ENCODE data around the gene ARHGEF2.
"Not testable (repeated sequence)": the region's sequence is repeated elsewhere in the genome, so short reads cannot be mapped to it uniquely, and the experiment has no call there.

Gene ARHGEF2

DNA sequence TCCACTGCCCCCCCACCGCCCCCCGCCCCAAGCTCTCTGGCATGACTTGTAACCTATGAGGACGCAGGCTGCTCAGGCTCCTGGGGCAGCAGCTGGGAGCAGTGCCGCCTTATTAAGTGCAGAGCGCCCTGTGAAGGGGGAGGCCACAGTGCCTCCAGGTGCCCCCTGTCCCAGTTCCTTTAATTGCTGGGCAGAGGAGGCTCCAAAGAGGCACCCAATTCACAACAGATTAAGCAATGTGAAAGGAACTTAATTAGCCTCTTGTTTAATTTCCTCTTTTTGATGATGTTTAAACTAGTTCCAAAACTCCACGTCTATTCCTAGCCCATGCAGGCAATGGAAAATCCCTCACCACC, 33.9 kb downstream of the ARHGEF2 start:
- DNase-seq (ENCODE audit: low read depth in 2 of 2) = no peak

DNA sequence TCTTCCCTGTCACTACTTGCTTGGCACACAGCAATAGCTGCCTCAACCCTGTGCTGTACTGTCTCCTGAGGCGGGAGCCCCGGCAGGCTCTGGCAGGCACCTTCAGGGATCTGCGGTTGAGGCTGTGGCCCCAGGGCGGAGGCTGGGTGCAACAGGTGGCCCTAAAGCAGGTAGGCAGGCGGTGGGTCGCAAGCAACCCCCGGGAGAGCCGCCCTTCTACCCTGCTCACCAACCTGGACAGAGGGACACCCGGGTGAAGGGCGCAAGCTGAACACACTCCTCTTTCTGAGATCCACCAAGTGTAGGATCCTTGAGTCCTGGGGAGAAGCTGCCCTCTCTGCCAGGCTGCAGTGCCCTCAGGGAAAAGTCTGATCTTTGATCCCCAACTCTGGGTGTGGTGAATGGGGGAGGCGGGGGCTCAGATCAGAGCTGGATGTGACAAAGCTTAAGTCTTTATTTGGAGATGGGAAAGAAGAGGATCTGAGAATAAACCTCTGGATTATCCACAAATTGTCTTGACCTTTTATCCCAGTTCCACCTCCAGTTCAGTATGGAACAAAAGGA, 35.7 kb downstream of the ARHGEF2 start:
- no peak for DNase-seq (ENCODE audit: low read depth in 2 of 2)

DNA sequence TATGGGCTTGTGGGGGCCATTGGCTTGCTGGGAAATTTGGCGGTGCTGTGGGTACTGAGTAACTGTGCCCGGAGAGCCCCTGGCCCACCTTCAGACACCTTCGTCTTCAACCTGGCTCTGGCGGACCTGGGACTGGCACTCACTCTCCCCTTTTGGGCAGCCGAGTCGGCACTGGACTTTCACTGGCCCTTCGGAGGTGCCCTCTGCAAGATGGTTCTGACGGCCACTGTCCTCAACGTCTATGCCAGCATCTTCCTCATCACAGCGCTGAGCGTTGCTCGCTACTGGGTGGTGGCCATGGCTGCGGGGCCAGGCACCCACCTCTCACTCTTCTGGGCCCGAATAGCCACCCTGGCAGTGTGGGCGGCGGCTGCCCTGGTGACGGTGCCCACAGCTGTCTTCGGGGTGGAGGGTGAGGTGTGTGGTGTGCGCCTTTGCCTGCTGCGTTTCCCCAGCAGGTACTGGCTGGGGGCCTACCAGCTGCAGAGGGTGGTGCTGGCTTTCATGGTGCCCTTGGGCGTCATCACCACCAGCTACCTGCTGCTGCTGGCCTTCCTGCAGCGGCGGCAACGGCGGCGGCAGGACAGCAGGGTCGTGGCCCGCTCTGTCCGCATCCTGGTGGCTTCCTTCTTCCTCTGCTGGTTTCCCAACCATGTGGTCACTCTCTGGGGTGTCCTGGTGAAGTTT, 36.4 kb downstream of the ARHGEF2 start:
- no peak for DNase-seq (ENCODE audit: low read depth in 2 of 2)

DNA sequence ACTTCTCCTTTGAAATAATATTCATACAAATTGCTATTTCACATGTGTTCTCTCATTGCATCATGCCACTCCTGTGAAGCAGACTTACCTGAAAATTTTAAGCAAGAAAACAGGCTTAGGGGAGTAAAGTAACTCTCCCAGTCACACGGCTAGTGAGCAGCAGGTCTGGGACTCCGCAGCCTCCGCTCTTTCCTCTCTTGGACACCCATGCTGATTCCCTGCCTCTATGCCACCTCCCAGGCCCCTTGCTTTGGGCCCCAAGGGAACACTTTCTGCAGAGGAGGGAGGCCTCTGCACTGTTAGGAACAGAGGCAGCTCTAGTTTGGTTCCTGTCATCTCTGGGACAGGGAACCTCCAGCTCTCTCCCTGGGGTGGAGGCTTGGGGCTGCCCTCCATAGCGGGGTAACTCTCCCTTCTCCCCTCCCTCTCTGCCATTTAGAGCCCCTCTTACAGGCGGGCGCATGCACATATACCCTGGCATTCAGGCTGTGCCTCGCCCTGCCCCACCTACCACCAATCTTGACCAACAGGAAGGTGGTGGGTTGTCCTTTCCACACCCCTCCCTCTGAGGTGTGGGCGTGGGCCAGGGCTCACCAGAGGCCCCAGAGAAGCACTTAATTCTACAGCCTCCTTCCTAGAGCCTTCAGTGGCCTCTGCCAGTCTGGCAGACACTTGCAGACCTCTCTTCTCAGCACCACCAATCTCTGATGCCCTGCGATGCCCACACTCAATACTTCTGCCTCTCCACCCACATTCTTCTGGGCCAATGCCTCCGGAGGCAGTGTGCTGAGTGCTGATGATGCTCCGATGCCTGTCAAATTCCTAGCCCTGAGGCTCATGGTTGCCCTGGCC, 37.1 kb downstream of the ARHGEF2 start, which contains the start of gene RXFP4:
Gene RXFP4 (plus strand): TSS at position 646 of the 852 bp plus-strand sequence. CDS start 72 bp downstream, at position 718.
- DNase-seq (ENCODE audit: low read depth in 2 of 2) = no peak

DNA sequence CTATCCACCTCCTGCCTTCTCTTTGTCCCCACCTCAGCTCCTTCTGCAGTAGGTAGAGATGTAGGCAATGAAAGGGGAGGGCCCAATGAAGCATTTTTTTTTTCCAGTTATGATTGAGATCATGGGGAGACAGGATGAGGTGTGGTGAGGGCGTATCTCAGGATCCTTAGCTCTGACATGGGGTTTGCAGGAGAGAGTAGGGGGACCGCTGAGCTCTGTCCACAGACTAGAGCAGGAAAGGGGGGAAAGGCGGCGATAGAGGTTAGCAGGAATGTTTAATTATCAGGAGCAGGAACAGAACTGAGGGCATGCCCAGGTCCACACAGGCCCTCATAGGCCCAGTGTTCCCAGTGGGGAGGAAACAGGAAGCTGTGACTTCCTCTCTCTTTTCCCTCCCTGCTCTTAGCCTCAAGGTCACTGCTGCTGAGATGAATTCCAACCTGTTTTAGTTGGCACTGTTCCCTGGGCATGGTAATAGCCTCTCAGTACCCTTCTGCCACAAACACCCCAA, 37.8 kb downstream of the ARHGEF2 start:
- DNase-seq (ENCODE audit: low read depth in 2 of 2) = no peak

DNA sequence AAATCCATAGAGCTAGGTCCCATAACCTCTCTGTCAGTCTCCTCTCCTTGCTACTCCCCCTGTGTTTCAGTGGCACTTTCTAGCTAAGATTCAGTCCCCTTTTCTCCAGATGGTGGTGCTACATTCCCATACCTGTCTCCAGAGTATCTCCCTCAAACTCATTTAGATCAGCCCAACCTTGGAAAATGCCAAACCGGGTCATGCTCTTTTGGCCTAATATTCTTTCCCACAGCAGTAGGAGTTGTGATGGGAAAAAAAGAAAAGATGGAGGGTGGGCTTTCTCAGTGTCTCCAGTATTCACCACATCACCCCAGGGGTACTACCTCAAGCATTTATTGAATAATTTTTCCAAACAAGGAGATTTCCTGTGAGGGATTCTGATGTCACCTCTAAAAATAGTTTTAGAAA, 40.1 kb downstream of the ARHGEF2 start:
- DNase-seq (ENCODE audit: low read depth in 2 of 2) = no peak

DNA sequence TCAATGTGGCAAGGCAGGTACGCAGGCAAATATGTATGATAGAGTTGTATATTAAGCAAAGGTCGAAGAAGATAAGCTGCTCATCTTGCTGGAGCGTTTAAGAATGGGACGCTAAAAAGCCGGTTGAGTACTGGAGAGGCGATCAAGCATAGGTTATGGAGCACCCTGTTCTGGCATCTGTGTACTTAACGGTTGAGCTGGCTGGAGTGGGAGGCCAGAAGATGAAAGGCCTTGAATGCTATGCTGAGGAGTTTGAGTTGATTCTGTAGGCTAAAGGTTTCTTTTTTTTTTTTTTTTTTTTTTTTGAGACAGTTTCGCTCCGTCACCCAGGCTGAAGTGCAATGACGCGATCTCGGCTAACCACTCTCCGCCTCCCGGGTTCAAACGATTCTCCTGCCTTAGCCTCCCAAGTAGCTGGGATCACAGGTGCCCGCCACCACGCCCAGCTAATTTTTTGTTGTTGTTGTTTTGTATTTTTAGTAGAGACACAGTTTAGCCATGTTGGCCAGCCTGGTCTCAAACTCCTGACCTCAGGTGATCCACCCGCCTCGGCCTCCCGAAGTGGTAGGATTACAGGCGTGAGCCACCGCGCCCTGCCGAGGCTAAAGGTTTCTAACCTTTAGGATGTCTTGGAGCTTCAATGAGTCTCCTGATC, 43.3 kb downstream of the ARHGEF2 start:
- no peak for DNase-seq (ENCODE audit: low read depth in 2 of 2)

DNA sequence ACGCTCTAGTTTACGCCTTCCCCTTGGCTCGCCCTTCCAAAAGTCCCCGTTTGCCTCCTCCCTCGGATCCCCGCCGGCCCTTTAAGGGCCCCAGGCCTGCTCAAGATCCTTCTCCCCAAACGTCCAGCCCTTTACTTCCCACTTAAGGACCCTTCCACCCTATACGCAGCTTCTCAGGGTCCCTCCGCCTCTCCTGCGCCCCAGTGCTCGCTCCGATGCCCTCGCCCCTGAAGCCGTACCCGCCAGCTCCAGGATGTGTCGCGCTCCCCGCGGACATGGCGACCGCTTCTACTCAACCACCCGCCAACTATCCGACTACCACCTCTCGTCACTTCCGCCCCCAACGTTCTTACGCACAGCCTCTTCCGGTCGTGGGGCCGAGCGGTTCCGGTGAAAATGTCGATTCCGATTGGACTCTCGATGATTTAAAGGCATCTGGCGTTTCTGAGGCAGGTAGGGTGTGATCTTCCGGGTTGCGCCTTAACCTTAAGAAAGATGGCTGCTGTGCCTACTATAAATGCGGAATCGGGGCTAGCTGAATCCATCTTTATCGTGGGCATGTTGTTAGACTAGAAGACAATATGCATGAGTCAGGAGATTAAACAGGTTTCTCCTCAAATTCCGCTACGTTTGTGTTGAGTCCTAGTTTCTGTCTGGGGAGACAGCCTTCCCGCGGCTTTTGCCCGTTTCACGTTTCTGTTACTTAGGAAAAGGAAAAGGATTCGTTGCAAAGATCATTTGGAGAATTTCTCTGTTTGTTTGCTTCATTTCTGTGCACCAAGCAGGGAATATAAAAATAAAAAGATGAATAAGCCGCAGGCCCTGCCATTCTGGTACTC, 44.0 kb downstream of the ARHGEF2 start, which contains the start of gene KHDC4:
Gene KHDC4 (minus strand): TSS at position 317 of the 839 bp plus-strand sequence. CDS start 40 bp downstream, at position 277.
- DNase-seq (ENCODE audit: low read depth in 2 of 2) = peak; percentile 80 to 87

DNA sequence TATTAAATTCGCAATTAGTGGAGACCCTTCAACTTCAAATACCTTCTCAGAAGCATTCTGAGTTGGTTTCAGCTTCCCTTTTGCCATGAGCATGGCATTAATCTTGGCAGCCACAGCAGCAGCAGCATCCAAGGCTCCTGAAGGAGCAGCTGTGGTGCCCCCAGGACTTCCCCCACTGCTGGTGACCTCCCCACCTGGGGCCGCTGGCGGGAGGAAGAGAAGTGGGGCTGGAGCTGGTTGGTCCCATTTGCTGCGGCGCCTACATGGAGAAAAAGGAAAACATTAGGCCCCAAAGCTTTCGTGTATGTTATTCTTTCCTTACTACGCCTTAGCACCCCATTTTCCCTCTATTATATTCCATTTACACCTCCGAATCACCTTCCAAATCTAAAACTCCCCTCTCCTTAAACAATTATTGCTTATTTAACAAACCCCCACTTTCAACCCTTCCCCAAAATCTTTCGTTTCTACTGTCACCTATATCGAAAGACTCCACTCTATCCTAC, 44.7 kb downstream of the ARHGEF2 start:
- DNase-seq (ENCODE audit: low read depth in 2 of 2) = no peak

DNA sequence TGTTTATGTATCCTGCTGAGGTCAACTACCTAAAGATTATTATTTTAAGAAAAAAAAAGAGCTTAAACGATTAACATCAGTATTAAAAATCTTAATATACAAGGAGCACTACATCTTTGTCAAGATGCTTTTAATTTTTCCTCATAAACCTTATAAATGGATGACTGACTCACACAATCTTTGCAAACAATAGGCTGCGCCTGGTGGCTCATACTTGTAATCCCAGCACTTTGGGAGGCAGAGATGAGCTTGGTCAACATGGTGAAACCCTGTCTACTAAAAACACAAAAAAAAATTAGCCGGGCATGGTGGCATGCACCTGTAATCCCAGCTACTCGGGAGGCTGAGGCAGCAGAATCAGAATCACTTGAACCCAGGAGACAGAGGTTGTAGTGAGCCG, 45.9 kb downstream of the ARHGEF2 start:
- no peak for DNase-seq (ENCODE audit: low read depth in 2 of 2)

DNA sequence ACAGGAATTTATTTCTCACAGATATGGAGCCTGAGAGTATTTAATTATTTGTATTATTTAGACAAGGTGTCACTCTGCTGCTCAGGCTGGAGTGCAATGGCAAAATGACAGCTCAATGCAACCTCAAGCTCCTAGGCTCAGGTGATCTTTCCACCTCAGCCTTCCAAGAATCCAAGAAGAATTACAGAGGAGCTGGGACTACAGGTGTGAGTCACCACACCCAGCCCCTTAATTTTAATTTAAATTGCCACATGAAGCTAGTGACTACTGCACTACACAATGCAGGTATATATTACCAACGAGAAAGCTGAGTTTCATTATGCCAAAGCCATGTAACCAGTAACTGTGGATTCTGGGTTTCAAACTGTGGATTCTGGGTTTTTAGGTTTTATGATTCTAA, 46.3 kb downstream of the ARHGEF2 start:
- DNase-seq (ENCODE audit: low read depth in 2 of 2) = no peak

DNA sequence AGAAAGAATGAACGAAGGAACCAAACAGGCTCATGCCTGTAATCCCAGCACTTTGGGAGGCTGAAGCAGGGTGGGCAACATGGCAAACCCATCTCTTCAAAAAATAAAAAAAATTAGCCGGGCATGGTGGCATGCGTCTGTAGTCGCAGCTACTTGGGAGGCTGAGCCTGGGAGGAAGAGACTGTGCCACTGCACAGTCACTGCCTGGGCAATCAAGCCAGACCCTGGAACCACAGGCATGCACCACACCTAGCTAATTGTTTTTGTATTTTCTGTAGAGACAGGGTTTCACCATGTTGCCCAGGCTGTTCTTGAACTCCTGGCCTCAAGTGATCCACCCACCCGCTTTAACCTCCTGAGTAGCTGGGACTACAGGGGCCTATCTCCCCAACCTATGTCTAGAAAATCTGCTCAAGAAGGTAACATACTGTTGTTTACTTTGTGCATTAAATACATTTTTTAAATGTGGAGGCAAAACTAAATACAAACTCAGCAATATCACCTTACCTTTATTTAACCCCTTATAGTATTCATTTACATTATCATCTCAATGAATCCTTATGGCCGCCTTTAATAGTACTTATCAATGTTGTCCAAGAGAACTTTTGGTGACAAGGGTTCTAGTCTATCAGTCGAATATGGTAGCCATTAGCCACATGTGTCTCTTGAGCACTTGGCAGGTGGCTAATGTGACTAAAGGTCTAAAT, 46.9 kb downstream of the ARHGEF2 start:
- DNase-seq (ENCODE audit: low read depth in 2 of 2) = no peak

DNA sequence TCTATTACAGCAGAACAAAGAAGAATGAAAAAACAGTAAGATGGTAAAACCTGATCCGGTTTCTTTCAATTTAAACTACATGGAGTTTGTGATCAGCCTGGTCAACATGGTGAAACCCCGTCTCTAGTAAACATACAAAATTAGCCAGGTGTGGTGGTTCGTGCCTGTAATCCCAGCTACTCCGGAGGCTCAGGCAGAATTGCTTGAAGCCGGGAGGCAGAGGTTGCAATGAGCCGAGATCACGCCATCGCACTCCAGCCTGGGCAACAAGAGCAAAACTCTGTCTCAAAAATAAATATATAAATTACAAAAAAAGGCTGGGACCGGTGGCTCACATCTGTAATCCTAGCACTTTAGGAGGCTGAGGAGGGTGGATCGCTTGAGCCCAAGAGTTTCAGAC, 47.6 kb downstream of the ARHGEF2 start:
- not testable (repeated sequence) for DNase-seq (ENCODE audit: low read depth in 2 of 2)

DNA sequence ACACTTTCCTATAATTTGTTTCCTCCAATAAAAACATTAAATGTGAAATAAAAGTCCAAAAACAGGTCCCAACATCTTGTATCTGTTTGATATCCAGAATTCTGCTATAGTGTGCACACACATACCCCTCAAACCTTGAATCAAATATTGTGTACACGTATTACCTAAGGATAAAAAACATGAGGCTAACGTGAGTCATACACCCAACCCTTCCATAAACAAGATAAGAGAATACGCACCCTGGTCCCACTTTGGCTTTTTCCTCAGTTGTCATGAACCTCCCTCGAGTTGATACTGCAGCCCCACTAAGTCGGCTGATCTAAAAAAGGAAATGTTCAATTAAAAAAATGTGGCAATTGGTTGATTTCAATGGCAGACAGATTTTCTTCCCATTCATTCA, 49.3 kb downstream of the ARHGEF2 start:
- DNase-seq (ENCODE audit: low read depth in 2 of 2) = no peak

DNA sequence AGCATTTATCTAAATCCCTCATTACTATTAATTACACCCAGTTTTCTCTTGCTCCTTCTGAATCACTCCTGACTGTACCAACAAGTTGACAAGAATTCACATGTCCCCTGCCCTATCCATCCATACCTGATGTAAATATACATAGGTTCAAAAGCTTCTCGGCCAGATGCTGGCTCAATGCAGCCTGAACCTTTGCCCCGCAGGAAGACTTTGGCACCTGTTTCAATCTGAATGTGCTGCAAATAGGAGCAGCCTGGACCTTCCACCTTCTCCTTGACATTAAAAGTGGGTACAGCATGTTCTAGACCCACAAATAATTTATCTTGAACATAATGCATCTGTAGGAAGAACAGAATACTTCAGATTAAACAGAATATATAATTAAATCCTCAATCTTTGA, 52.8 kb downstream of the ARHGEF2 start:
- no peak for DNase-seq (ENCODE audit: low read depth in 2 of 2)

DNA sequence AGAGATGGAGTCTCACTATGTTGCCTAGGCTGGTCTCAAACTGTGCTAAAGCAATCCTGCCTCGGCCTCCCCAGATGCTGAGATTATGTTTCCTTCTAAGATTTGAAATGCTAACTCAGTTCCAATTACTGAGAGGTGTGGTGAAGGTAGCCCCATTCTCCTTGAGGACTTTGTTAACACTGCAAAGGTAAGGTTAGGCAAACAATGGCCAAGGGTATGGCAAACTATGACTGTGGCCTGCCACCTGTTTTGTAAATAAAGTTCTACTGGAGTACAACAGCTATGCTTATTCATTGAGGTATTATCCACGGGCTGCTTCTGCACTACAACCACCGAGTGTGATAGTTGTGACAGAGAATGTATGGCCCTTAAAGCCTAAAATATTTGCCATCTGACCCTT, 57.6 kb downstream of the ARHGEF2 start:
- no peak for DNase-seq (ENCODE audit: low read depth in 2 of 2)

DNA sequence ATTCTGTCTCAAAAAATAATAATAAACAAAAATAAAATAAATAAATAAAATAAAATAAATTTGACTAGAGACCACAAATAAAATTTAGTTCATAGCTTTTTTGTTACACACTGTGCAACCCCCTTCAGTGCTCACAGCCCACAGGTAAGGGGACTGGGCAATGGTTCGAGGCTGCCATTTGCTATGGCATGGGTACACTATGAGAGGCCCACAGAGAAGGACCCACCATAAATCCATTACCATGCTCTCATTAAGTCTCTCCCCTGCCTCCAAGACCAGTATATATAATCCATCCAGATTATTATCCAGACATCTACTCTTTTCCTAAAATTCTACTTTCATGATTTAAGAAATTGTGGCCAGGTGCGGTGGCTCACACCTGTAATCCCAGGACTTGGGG, 58.5 kb downstream of the ARHGEF2 start:
- DNase-seq (ENCODE audit: low read depth in 2 of 2) = no peak

DNA sequence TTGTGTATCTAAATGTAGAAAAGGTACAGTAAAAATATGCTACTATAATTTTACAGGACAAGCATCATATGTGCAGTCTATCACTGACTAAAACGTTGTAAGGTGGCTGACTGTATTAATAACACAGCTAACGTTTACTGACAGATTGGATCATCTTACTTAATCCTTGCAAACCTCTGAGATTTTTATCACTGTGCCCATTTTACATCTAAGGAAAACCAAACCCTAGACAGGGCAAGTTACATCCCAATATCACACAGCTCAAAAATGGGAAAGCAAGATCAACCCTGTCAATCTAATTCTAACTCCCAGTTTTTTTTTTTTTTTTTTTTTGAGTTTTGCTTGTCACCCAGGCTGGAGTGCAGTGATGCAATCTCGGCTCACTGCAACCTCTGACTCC, 59.7 kb downstream of the ARHGEF2 start:
- DNase-seq (ENCODE audit: low read depth in 2 of 2) = no peak

DNA sequence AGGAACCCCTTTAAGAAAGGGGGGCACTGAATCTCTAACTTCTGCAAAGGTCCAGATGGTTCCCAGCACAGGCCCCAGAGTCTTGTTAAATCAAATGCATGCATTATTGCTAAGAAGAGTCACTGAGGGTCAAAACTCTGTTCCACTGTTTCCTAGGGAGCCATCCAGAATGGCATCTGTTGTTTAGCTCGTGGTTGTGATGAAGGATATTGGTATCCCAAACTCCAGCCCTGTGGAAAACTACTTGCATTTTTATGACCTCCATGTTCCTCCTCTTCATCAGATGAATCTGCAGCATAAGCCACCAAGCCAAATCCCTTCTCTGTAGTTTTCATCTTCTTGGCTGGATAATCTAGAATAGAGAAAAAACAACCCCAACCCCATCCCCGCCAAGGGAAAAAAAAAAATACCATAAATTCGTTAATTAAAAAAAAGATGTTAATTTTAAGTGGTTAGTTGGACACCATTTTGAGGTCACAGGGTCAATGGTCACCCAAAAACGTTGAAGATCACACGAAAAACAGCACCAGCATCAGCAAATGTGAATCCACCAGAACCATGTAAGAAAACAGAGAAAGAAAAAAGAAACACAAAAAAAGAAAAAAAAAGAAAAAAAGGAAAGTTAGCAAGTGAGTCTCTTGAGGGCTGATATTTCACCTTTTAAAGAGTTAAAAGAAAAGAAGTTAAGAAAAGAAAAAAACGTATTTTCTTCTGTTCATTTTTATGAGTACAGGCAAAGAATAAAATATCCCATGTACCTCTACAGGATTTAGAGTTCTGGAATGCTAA, 64.2 kb downstream of the ARHGEF2 start:
- no peak for DNase-seq (ENCODE audit: low read depth in 2 of 2)

Measured in stimulated activated CD4-positive, alpha-beta T cell treated with anti-CD3 and anti-CD28 coated beads, Interleukin-1b, Interleukin-23, amount 100 ng/mL, for 4 hours (primary cell).